Tibial nerve (tissue), 4 donors: ENCODE measurements around the gene TOGARAM1. TPM values are rescaled to one million over a fixed set of nuclear protein-coding genes. Genes with fewer than 3 reads are reported as not detected.

Experiments used
- DNase-seq, 2 donors: peaks; one replicate each; pipeline ENCODE4 v3.0.0-alpha.2; 2019; ENCODE audit warnings: low spot score in 2 of 2
- H3K27ac ChIP-seq, 4 donors: fragments of 200-600 bp; sonication (generic) in 3 of 4; one replicate each; pipeline ENCODE4 v1.5.1; 2017 to 2019; ENCODE audit warnings: mild to moderate bottlenecking in 1 of 4
- H3K27me3 ChIP-seq, 2 donors: fragments of 200-600 bp; sonication (generic) in 1 of 2; one replicate each; pipeline versions ENCODE4 v1.5.1 to v1.6.0; 2017 to 2019
- H3K36me3 ChIP-seq, 3 donors: fragments of 200-600 bp; sonication (generic); one replicate each; pipeline ENCODE4 v1.5.1; 2018 to 2019
- H3K4me1 ChIP-seq, 4 donors: fragments of 200-600 bp; sonication (generic) in 3 of 4; one replicate each; pipeline ENCODE4 v1.5.1; 2017 to 2019
- H3K4me3 ChIP-seq, 4 donors: fragments of 200-600 bp; sonication (generic) in 3 of 4; one replicate each; pipeline ENCODE4 v1.5.1; 2017 to 2019; ENCODE audit warnings: mild to moderate bottlenecking in 1 of 4, moderate library complexity in 1 of 4
- H3K9me3 ChIP-seq, 4 donors: fragments of 200-600 bp; sonication (generic) in 3 of 4; one replicate each; pipeline ENCODE4 v1.5.1; 2017 to 2019
- CTCF ChIP-seq, 5 experiments: fragments of 200-600 bp in 3 of 5; fragments of 450-650 bp in 2 of 5; sonication (generic) in 3 of 5; IDR thresholded peaks; one replicate each; pipeline ENCODE4 v1.5.1; 2016 to 2019; ENCODE audit warnings: antibody characterized with exemption in 5 of 5, mild to moderate bottlenecking in 3 of 5, moderate library complexity in 2 of 5
- EP300 ChIP-seq, 2 donors: sonication (generic); formaldehyde crosslinking; IDR thresholded peaks; one replicate each; pipeline ENCODE4 v1.6.1; 2017; ENCODE audit warnings: antibody characterized with exemption in 2 of 2, mild to moderate bottlenecking in 1 of 2
- POLR2A ChIP-seq, 2 donors: fragments of 450-650 bp; IDR thresholded peaks; one replicate each; pipeline ENCODE4 v1.6.1; 2017; ENCODE audit warnings: antibody characterized with exemption in 2 of 2, mild to moderate bottlenecking in 2 of 2, moderate library complexity in 2 of 2
- WGBS, 2 donors: methylation state at CpG; one replicate each; pipeline ENCODE4 v1.1.5; 2018; 5-methylcytosine and 5-hydroxymethylcytosine counted together
- total RNA-seq, 4 donors: library from RNA; depleted of rRNA; stranded (reverse); fragments of >200 nt; gene quantifications; one replicate each; pipeline ENCODE4 v1.1.0, GENCODE V29; 2016

TOGARAM1 gene
- total RNA-seq, 4 donors from 2014 or later, result 22.2 to 51.8 (median 34.2) TPM

GRCh38 chr14:44995196-44995595, 33.2 kb downstream of the TOGARAM1 start:
- Histone ChIP-seq H3K36me3 (peaks cover 0 to 7% (median 0%) of the 10 kb centered on the region in 3 donors), H3K27me3 (no peaks in the 10 kb centered on the region), H3K27ac (peak overlapping the region in 2 of 4 donors; percentile 36 to 63), H3K4me1 (peaks cover 0 to 10% (median 0%) of the 10 kb centered on the region in 4 donors), H3K9me3 (no peaks in the 10 kb centered on the region), H3K4me3 (no peak overlapping the region)
- peak in 1 of 2 donors; percentile 32 for TF ChIP-seq EP300 (IDR thresholded peaks at IDR 0.05)
- TF ChIP-seq CTCF (IDR thresholded peaks at IDR 0.05), result no peak
- WGBS, 2 donors, result 47 to 62% methylated on average over 3 of the region's 3 CpGs
- no peak for DNase-seq

- Histone ChIP-seq H3K4me3 (no peak overlapping the region), H3K27ac (peak overlapping the region in 2 of 4 donors; percentile 36 to 63), H3K9me3 (no peaks in the 10 kb centered on the region), H3K4me1 (peaks cover 0 to 6% (median 0%) of the 10 kb centered on the region in 4 donors), H3K27me3 (no peaks in the 10 kb centered on the region), H3K36me3 (peaks cover 0 to 14% (median 0%) of the 10 kb centered on the region in 3 donors)
- TF ChIP-seq EP300 (IDR thresholded peaks at IDR 0.05) (no peak), POLR2A (IDR thresholded peaks at IDR 0.05) (no peak), CTCF (IDR thresholded peaks at IDR 0.05) (no peak)
- DNase-seq, result no peak
- 63 to 64% methylated on average over 4 of the region's 4 CpGs for WGBS, 2 donors
These were observed 33.8 kb downstream of the TOGARAM1 start for GRCh38 chr14:44995770-44996294.

- Histone ChIP-seq H3K4me1 (no peaks in the 10 kb centered on the region), H3K27ac (no peak overlapping the region), H3K27me3 (no peaks in the 10 kb centered on the region), H3K4me3 (no peak overlapping the region), H3K9me3 (no peaks in the 10 kb centered on the region), H3K36me3 (peaks cover 0 to 40% (median 3%) of the 10 kb centered on the region in 3 donors)
- no peak for TF ChIP-seq CTCF (IDR thresholded peaks at IDR 0.05)
- no peak for TF ChIP-seq POLR2A (IDR thresholded peaks at IDR 0.05)
- TF ChIP-seq EP300 (IDR thresholded peaks at IDR 0.05), result no peak
- WGBS, 2 donors, result 85% methylated on average over 2 of the region's 2 CpGs
- DNase-seq, result no peak
These were observed 41.9 kb downstream of the TOGARAM1 start for GRCh38 chr14:45003924-45004323.

- H3K27me3 ChIP-seq, result no peaks in the 10 kb centered on the region
- DNase-seq, result no peak
- H3K4me1 ChIP-seq, result no peaks in the 10 kb centered on the region
- WGBS, 2 donors, result 96 to 100% methylated on average over 3 of the region's 3 CpGs
- H3K27ac ChIP-seq, result no peak overlapping the region
- H3K9me3 ChIP-seq, result no peaks in the 10 kb centered on the region
- H3K4me3 ChIP-seq, result no peak overlapping the region
- TF ChIP-seq CTCF (IDR thresholded peaks at IDR 0.05) (no peak), EP300 (IDR thresholded peaks at IDR 0.05) (no peak), POLR2A (IDR thresholded peaks at IDR 0.05) (no peak)
- H3K36me3 ChIP-seq, result peaks cover 0 to 70% (median 0%) of the 10 kb centered on the region in 3 donors
These were observed 53.1 kb downstream of the TOGARAM1 start for GRCh38 chr14:45015133-45015532.

GRCh38 chr14:45028107-45028626, 66.2 kb downstream of the TOGARAM1 start:
- DNase-seq, result no peak
- Histone ChIP-seq H3K9me3 (no peaks in the 10 kb centered on the region), H3K27ac (no peak overlapping the region), H3K4me3 (no peak overlapping the region), H3K36me3 (peaks cover 0 to 70% (median 0%) of the 10 kb centered on the region in 3 donors), H3K27me3 (no peaks in the 10 kb centered on the region), H3K4me1 (no peaks in the 10 kb centered on the region)
- TF ChIP-seq EP300 (IDR thresholded peaks at IDR 0.05) (no peak), POLR2A (IDR thresholded peaks at IDR 0.05) (no peak), CTCF (IDR thresholded peaks at IDR 0.05) (no peak)
- WGBS, 2 donors, result 77 to 79% methylated on average over 2 of the region's 2 CpGs
